Measurements from ENCODE around the gene ZNF654.

ZNF654 gene

GRCh38 chr3:88093266-88093665 is 34.2 kb downstream of the ZNF654 start:
- Histone ChIP-seq H3K79me2 (ENCODE audit: insufficient read depth, low read length) (peaks cover 55% of the 10 kb centered on the region), H3K4me3 (ENCODE audit: low read length, poor library complexity, severe bottlenecking) (no peak overlapping the region), H3K9ac (ENCODE audit: low read depth, low read length, poor library complexity, severe bottlenecking) (no peak overlapping the region), H3K4me2 (ENCODE audit: low read depth, low read length, poor library complexity, severe bottlenecking) (no peak overlapping the region), H2AFZ (ENCODE audit: low read length) (no peak overlapping the region), H3K9me3 (ENCODE audit: insufficient read depth, low read depth, low read length) (peaks cover 9% of the 10 kb centered on the region; the same call in 1 of the 2 replicates), H4K20me1 (ENCODE audit: insufficient read depth, low read length, poor library complexity, severe bottlenecking) (peaks cover 14% of the 10 kb centered on the region), H3K27me3 (ENCODE audit: insufficient read depth, low read length, poor library complexity, severe bottlenecking) (no peaks in the 10 kb centered on the region), H3F3A (ENCODE audit: low read depth) (no peaks in the 10 kb centered on the region), H3K9me2 (replicated peaks; ENCODE audit: low read depth, low read length) (no peaks in the 10 kb centered on the region), H3K4me1 (ENCODE audit: insufficient read depth, low read length, poor library complexity, severe bottlenecking) (no peaks in the 10 kb centered on the region), H3K36me3 (ENCODE audit: insufficient read depth, low read length) (peaks cover 67% of the 10 kb centered on the region)
- TF ChIP-seq EZH2phosphoT487 (IDR thresholded peaks at IDR 0.05; ENCODE audit: borderline replicate concordance), result no peak

- no peak overlapping the region for H3K4me3 ChIP-seq (ENCODE audit: low read length, poor library complexity, severe bottlenecking)
- H4K20me1 ChIP-seq (ENCODE audit: insufficient read depth, low read length, poor library complexity, severe bottlenecking), result peaks cover 5% of the 10 kb centered on the region
- H3K27me3 ChIP-seq (ENCODE audit: insufficient read depth, low read length, poor library complexity, severe bottlenecking), result no peaks in the 10 kb centered on the region
- TF ChIP-seq CTCF (conservative IDR thresholded peaks at IDR 0.05; ENCODE audit: low read length) (no peak), EZH2phosphoT487 (IDR thresholded peaks at IDR 0.05; ENCODE audit: borderline replicate concordance) (no peak)
- no peak overlapping the region for H2AFZ ChIP-seq (ENCODE audit: low read length)
- no peak overlapping the region for H3K4me2 ChIP-seq (ENCODE audit: low read depth, low read length, poor library complexity, severe bottlenecking)
- no peaks in the 10 kb centered on the region for H3F3A ChIP-seq (ENCODE audit: low read depth)
- peaks cover 6% of the 10 kb centered on the region; the same call in 1 of the 2 replicates for H3K79me2 ChIP-seq (ENCODE audit: insufficient read depth, low read length)
- no peaks in the 10 kb centered on the region for H3K9me2 ChIP-seq (replicated peaks; ENCODE audit: low read depth, low read length)
- H3K4me1 ChIP-seq (ENCODE audit: insufficient read depth, low read length, poor library complexity, severe bottlenecking), result no peaks in the 10 kb centered on the region
- H3K9me3 ChIP-seq (ENCODE audit: insufficient read depth, low read depth, low read length), result no peaks in the 10 kb centered on the region
- peaks cover 19% of the 10 kb centered on the region for H3K36me3 ChIP-seq (ENCODE audit: insufficient read depth, low read length)
- no peak overlapping the region for H3K9ac ChIP-seq (ENCODE audit: low read depth, low read length, poor library complexity, severe bottlenecking)
These were observed 42.1 kb downstream of the ZNF654 start for GRCh38 chr3:88101142-88101541.

- H3K27me3 ChIP-seq (ENCODE audit: insufficient read depth, low read length, poor library complexity, severe bottlenecking), result no peaks in the 10 kb centered on the region
- H3F3A ChIP-seq (ENCODE audit: low read depth), result no peaks in the 10 kb centered on the region
- H3K79me2 ChIP-seq (ENCODE audit: insufficient read depth, low read length), result peaks cover 28% of the 10 kb centered on the region
- H3K9me3 ChIP-seq (ENCODE audit: insufficient read depth, low read depth, low read length), result no peaks in the 10 kb centered on the region
- peaks cover 2% of the 10 kb centered on the region; the same call in 1 of the 2 replicates for H3K36me3 ChIP-seq (ENCODE audit: insufficient read depth, low read length)
- H4K20me1 ChIP-seq (ENCODE audit: insufficient read depth, low read length, poor library complexity, severe bottlenecking), result peaks cover 5% of the 10 kb centered on the region
- H2AFZ ChIP-seq (ENCODE audit: low read length), result no peak overlapping the region
- H3K9ac ChIP-seq (ENCODE audit: low read depth, low read length, poor library complexity, severe bottlenecking), result no peak overlapping the region
- H3K4me1 ChIP-seq (ENCODE audit: insufficient read depth, low read length, poor library complexity, severe bottlenecking), result no peaks in the 10 kb centered on the region
- H3K4me3 ChIP-seq (ENCODE audit: low read length, poor library complexity, severe bottlenecking), result no peak overlapping the region
- no peaks in the 10 kb centered on the region for H3K9me2 ChIP-seq (replicated peaks; ENCODE audit: low read depth, low read length)
- no peak for TF ChIP-seq CTCF (conservative IDR thresholded peaks at IDR 0.05; ENCODE audit: low read length)
- no peak for TF ChIP-seq EZH2phosphoT487 (IDR thresholded peaks at IDR 0.05; ENCODE audit: borderline replicate concordance)
- no peak overlapping the region for H3K4me2 ChIP-seq (ENCODE audit: low read depth, low read length, poor library complexity, severe bottlenecking)
These were observed 46.3 kb downstream of the ZNF654 start for GRCh38 chr3:88105325-88105724.

GRCh38 chr3:88112289-88112688 is 53.2 kb downstream of the ZNF654 start:
- peaks cover 51% of the 10 kb centered on the region for H3K79me2 ChIP-seq (ENCODE audit: insufficient read depth, low read length)
- no peaks in the 10 kb centered on the region for H3K4me1 ChIP-seq (ENCODE audit: insufficient read depth, low read length, poor library complexity, severe bottlenecking)
- no peak overlapping the region for H3K4me2 ChIP-seq (ENCODE audit: low read depth, low read length, poor library complexity, severe bottlenecking)
- H4K20me1 ChIP-seq (ENCODE audit: insufficient read depth, low read length, poor library complexity, severe bottlenecking), result peaks cover 8% of the 10 kb centered on the region
- no peaks in the 10 kb centered on the region for H3K27me3 ChIP-seq (ENCODE audit: insufficient read depth, low read length, poor library complexity, severe bottlenecking)
- H3K4me3 ChIP-seq (ENCODE audit: low read length, poor library complexity, severe bottlenecking), result no peak overlapping the region
- H3K36me3 ChIP-seq (ENCODE audit: insufficient read depth, low read length), result peaks cover 38% of the 10 kb centered on the region
- TF ChIP-seq EZH2phosphoT487 (IDR thresholded peaks at IDR 0.05; ENCODE audit: borderline replicate concordance), result no peak
- TF ChIP-seq CTCF (conservative IDR thresholded peaks at IDR 0.05; ENCODE audit: low read length), result no peak
- H3F3A ChIP-seq (ENCODE audit: low read depth), result no peaks in the 10 kb centered on the region
- H3K9ac ChIP-seq (ENCODE audit: low read depth, low read length, poor library complexity, severe bottlenecking), result no peak overlapping the region
- H3K9me2 ChIP-seq (replicated peaks; ENCODE audit: low read depth, low read length), result no peaks in the 10 kb centered on the region
- no peak overlapping the region for H2AFZ ChIP-seq (ENCODE audit: low read length)
- H3K9me3 ChIP-seq (ENCODE audit: insufficient read depth, low read depth, low read length), result no peaks in the 10 kb centered on the region

Data from Loucy (cell line).